Measurements from ENCODE around the gene E2F7.
"Not testable (repeated sequence)": the region's sequence is repeated elsewhere in the genome, so short reads cannot be mapped to it uniquely, and the experiment has no call there.

The E2F7 gene

DNA sequence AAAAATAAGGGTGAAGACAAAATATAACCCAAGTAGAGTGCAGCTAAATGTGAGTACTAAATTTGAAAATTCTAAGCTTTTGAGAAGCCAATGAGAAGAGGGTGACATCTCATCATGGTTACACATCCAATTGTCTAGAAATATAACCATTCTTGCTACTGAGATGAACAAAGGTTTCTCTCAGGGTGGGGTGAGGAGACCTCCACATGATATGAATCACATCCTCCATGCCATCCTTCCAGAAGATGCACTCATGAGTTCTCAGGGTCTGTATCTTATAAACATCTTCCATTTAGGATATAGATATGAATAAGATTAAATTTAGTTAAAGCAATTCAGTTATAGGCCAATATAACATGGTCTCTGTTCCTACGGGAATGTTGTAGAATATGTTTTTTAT is 38.9 kb upstream of the E2F7 start:
- TF ChIP-seq, protein P1, sequence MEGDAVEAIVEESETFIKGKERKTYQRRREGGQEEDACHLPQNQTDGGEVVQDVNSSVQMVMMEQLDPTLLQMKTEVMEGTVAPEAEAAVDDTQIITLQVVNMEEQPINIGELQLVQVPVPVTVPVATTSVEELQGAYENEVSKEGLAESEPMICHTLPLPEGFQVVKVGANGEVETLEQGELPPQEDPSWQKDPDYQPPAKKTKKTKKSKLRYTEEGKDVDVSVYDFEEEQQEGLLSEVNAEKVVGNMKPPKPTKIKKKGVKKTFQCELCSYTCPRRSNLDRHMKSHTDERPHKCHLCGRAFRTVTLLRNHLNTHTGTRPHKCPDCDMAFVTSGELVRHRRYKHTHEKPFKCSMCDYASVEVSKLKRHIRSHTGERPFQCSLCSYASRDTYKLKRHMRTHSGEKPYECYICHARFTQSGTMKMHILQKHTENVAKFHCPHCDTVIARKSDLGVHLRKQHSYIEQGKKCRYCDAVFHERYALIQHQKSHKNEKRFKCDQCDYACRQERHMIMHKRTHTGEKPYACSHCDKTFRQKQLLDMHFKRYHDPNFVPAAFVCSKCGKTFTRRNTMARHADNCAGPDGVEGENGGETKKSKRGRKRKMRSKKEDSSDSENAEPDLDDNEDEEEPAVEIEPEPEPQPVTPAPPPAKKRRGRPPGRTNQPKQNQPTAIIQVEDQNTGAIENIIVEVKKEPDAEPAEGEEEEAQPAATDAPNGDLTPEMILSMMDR (IDR thresholded peaks at IDR 0.05; ENCODE audit: low read depth, low read length), result no peak
- H3K9me3 ChIP-seq (ENCODE audit: severe bottlenecking), result no peaks in the 10 kb centered on the region
- H3K27me3 ChIP-seq (ENCODE audit: insufficient read depth, low read depth, severe bottlenecking), result no peaks in the 10 kb centered on the region
- no peak overlapping the region for H3K27ac ChIP-seq
- no peak for DNase-seq
- no peaks in the 10 kb centered on the region for H3K36me3 ChIP-seq
- H3K4me3 ChIP-seq (ENCODE audit: low read depth, low read length), result no peak overlapping the region

DNA sequence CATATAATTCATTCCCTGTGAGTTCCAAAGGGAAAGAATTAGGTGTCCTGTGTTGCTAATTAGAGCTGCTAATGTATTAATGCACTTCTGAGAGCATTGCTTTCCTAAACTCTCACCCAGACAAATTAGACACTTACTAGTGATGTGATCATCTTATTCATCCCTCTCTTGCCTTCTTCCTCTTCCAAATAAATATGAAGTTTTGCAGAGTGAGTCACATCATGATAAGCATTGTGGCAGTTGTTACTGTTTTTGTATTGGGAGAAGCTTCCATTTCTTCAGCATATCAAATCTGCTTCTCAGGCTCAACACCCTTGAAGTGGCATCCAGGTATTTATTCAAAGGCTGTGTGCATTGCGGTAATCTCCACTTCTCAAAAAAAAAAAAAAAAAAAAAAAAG is 37.3 kb upstream of the E2F7 start:
- Histone ChIP-seq H3K27me3 (ENCODE audit: insufficient read depth, low read depth, severe bottlenecking) (no peaks in the 10 kb centered on the region), H3K27ac (no peak overlapping the region), H3K9me3 (ENCODE audit: severe bottlenecking) (no peaks in the 10 kb centered on the region), H3K4me3 (ENCODE audit: low read depth, low read length) (no peak overlapping the region), H3K36me3 (no peaks in the 10 kb centered on the region)
- DNase-seq, result no peak
- TF ChIP-seq, protein P1 (IDR thresholded peaks at IDR 0.05; ENCODE audit: low read depth, low read length), result no peak

DNA sequence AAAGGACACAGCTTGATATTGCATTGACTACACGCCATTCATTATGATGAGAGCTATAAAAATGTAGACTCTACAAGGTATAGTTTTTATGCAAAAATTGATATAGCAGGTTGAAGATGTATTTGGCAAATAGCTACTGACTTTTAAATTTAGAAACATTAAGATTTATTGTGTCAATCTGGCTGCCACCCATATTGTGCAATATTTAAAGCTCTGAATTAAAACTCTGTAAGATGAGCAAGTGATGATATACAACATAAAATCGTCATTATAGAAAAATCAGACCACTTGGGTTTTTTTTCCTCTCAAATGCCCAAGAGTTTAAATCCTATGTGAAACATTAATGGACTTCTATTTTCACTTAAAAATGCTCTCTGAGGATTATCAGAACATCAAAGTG is 36.8 kb upstream of the E2F7 start:
- Histone ChIP-seq H3K27me3 (ENCODE audit: insufficient read depth, low read depth, severe bottlenecking) (no peaks in the 10 kb centered on the region), H3K36me3 (no peaks in the 10 kb centered on the region), H3K4me3 (ENCODE audit: low read depth, low read length) (no peak overlapping the region), H3K27ac (no peak overlapping the region), H3K9me3 (ENCODE audit: severe bottlenecking) (no peaks in the 10 kb centered on the region)
- TF ChIP-seq, protein P1 (IDR thresholded peaks at IDR 0.05; ENCODE audit: low read depth, low read length), result no peak
- DNase-seq, result no peak

DNA sequence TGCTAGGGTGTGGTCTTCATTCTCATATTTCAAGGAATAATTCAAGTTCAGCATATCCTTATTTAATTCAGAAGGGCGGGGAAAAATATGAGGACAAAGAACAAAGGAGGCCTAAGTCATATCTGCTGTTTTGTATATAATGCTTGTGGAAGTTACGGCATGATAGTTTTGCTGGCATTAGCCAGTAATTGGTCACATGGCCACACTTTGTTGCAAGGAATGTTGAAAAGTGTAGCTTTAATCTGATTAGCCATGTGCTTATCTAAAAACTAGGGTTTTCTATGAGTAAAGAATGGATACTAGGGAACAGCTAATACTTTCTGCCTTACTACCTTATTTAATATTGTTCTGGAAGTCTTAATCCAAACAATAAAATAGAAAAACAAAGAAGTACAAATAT is 34.4 kb upstream of the E2F7 start:
- no peak for DNase-seq
- Histone ChIP-seq H3K9me3 (ENCODE audit: severe bottlenecking) (no peaks in the 10 kb centered on the region), H3K27ac (no peak overlapping the region), H3K4me3 (ENCODE audit: low read depth, low read length) (no peak overlapping the region), H3K36me3 (no peaks in the 10 kb centered on the region), H3K27me3 (ENCODE audit: insufficient read depth, low read depth, severe bottlenecking) (no peaks in the 10 kb centered on the region)
- TF ChIP-seq, protein P1 (IDR thresholded peaks at IDR 0.05; ENCODE audit: low read depth, low read length), result no peak

DNA sequence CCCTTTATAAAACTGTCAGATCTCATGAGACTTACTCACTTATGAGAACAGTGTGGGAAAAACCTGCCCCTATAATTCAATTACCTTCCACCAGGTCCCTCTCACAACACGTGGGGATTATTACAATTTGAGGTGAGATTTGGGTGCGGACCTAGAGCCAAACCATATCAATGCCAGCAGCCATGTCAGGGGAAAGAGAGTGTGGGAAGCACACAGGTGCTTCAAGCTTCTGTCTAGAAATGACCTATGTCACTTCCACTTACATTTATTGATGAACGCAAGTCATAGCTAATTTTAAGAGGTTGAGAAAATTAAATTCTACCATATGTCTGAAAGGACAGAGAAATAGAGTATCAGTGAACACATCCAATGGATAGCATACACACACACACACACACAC is 32.5 kb upstream of the E2F7 start:
- H3K9me3 ChIP-seq (ENCODE audit: severe bottlenecking), result no peaks in the 10 kb centered on the region
- no peaks in the 10 kb centered on the region for H3K36me3 ChIP-seq
- DNase-seq, result no peak
- TF ChIP-seq, protein P1 (IDR thresholded peaks at IDR 0.05; ENCODE audit: low read depth, low read length), result no peak
- H3K27ac ChIP-seq, result no peak overlapping the region
- H3K4me3 ChIP-seq (ENCODE audit: low read depth, low read length), result no peak overlapping the region
- no peaks in the 10 kb centered on the region for H3K27me3 ChIP-seq (ENCODE audit: insufficient read depth, low read depth, severe bottlenecking)

DNA sequence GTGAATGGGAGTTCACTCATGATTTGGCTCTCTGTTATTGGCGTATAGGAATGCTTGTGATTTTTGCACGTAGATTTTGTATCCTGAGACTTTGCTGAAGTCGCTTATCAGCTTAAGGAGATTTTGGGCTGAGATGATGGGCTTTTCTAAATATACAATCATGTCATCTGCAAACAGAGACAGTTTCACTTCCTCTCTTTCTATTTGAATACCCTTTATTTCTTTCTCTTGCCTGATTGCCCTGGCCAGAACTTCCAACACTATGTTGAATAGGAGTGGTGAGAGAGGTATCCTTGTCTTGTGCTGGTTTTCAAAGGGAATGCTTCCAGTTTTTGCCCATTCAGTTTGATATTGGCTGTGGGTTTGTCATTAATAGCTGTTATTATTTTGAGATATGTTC is 26.9 kb upstream of the E2F7 start:
- not testable (repeated sequence) for H3K9me3 ChIP-seq (ENCODE audit: severe bottlenecking); DNase-seq; H3K27me3 ChIP-seq (ENCODE audit: insufficient read depth, low read depth, severe bottlenecking); H3K36me3 ChIP-seq; H3K27ac ChIP-seq; H3K4me3 ChIP-seq (ENCODE audit: low read depth, low read length)
